HepG2 (cell line): ENCODE measurements around the gene MFSD8. TPM values are rescaled to one million over a fixed set of nuclear protein-coding genes. Genes with fewer than 3 reads are reported as not detected.

ENCODE experiments used
- CEBPG ChIP-seq: IDR thresholded peaks from 2 replicates; pipeline ENCODE4 v1.6.1; 2016
- EZH2 ChIP-seq: conservative IDR thresholded peaks from 2 replicates; pipeline ENCODE4 v1.6.1; 2012; ENCODE audit warnings: mild to moderate bottlenecking, low read depth, low read length, moderate library complexity
- HOXD1 ChIP-seq: sonication (generic); formaldehyde crosslinking; IDR thresholded peaks from 2 replicates; pipeline ENCODE4 v1.5.0; 2020; ENCODE audit warnings: missing genetic modification reagents
- KDM5B ChIP-seq: sonication (generic); formaldehyde crosslinking; IDR thresholded peaks from 2 replicates; pipeline ENCODE4 v1.4.0; 2020; ENCODE audit warnings: missing genetic modification reagents, mild to moderate bottlenecking, borderline replicate concordance
- KLF11 ChIP-seq: IDR thresholded peaks from 2 replicates; pipeline ENCODE4 v1.6.1; 2016; ENCODE audit warnings: missing compliant biosample characterization
- NR2F1 ChIP-seq, 2 experiments: fragments of 450-650 bp in 1 of 2; formaldehyde crosslinking in 1 of 2; IDR thresholded peaks; 2 replicates each; pipeline versions ENCODE4 v1.5.0 to v1.6.1; 2016 to 2020; ENCODE audit warnings: mild to moderate bottlenecking in 1 of 2, missing compliant biosample characterization in 1 of 2, missing genetic modification reagents in 1 of 2, moderate library complexity in 1 of 2
- PHF8 ChIP-seq: sonication (generic); formaldehyde crosslinking; IDR thresholded peaks from 2 replicates; pipeline ENCODE4 v1.5.0; 2020; ENCODE audit warnings: missing genetic modification reagents
- RARA ChIP-seq: IDR thresholded peaks from 2 replicates; pipeline ENCODE4 v1.6.1; 2016; ENCODE audit warnings: missing genetic modification reagents, missing compliant biosample characterization
- REXO4 ChIP-seq: sonication (generic); formaldehyde crosslinking; IDR thresholded peaks from 2 replicates; pipeline ENCODE4 v1.8.0; 2022; ENCODE audit warnings: missing genetic modification reagents, mild to moderate bottlenecking, borderline replicate concordance
- SIX4 ChIP-seq: sonication (generic); formaldehyde crosslinking; IDR thresholded peaks from 2 replicates; pipeline ENCODE4 v1.4.0; 2020; ENCODE audit warnings: missing genetic modification reagents
- SPEN ChIP-seq: sonication (generic); formaldehyde crosslinking; IDR thresholded peaks from 2 replicates; pipeline ENCODE4 v1.5.1; 2020; ENCODE audit warnings: low read depth, mild to moderate bottlenecking, missing genetic modification reagents
- SSRP1 ChIP-seq: IDR thresholded peaks from 2 replicates; pipeline ENCODE4 v1.6.1; 2016; ENCODE audit warnings: control low read depth
- TEAD2 ChIP-seq: sonication (generic); formaldehyde crosslinking; IDR thresholded peaks from 2 replicates; pipeline ENCODE4 v1.9.0; 2021; ENCODE audit warnings: missing genetic modification reagents
- TFDP1 ChIP-seq: IDR thresholded peaks from 2 replicates; pipeline ENCODE4 v1.6.1; 2016; ENCODE audit warnings: missing compliant biosample characterization, missing genetic modification reagents, borderline replicate concordance
- ZBTB26 ChIP-seq: IDR thresholded peaks from 2 replicates; pipeline ENCODE4 v1.6.1; 2016; ENCODE audit warnings: missing compliant biosample characterization, missing genetic modification reagents, borderline replicate concordance
- ZNF142 ChIP-seq: sonication (generic); formaldehyde crosslinking; IDR thresholded peaks from 2 replicates; pipeline ENCODE4 v1.4.0; 2020; ENCODE audit warnings: missing genetic modification reagents
- ZNF253 ChIP-seq: sonication (generic); formaldehyde crosslinking; IDR thresholded peaks from 2 replicates; pipeline ENCODE4 v1.8.0; 2022; ENCODE audit warnings: mild to moderate bottlenecking, missing genetic modification reagents, borderline replicate concordance
- ZNF567 ChIP-seq: sonication (generic); formaldehyde crosslinking; IDR thresholded peaks from 2 replicates; pipeline ENCODE4 v1.8.1; 2023; ENCODE audit warnings: mild to moderate bottlenecking, missing genetic modification reagents, borderline replicate concordance
- ZNF569 ChIP-seq: sonication (generic); formaldehyde crosslinking; IDR thresholded peaks from 2 replicates; pipeline ENCODE4 v1.5.0; 2020; ENCODE audit warnings: mild to moderate bottlenecking, missing genetic modification reagents, moderate library complexity, borderline replicate concordance
- ZNF589 ChIP-seq: sonication (generic); formaldehyde crosslinking; conservative IDR thresholded peaks from 2 replicates; pipeline ENCODE4 v1.8.0; 2022; ENCODE audit warnings: mild to moderate bottlenecking, moderate library complexity, missing genetic modification reagents
- polyA plus RNA-seq, 8 experiments: library from polyadenylated mRNA; depleted of rRNA in 3 of 8; stranded (reverse) in 7 of 8; unstranded in 1 of 8; fragments of >200 nt; fragmentation: Illumina TruSeq in 4 of 8; extraction: Trizol in 4 of 8; gene quantifications; 2 replicates each; pipeline versions ENCODE4 v1.2.1 to v1.2.3, GENCODE V29; 2011 to 2016; ENCODE audit warnings: low read depth in 4 of 8, missing spikeins in 1 of 8, mixed read lengths in 1 of 8; ENCODE audit not compliant: insufficient read depth in 1 of 8
- total RNA-seq, 5 experiments: library from RNA; depleted of rRNA; stranded (reverse); fragments of >200 nt; fragmentation: Illumina TruSeq; extraction: Trizol; gene quantifications; 2 replicates each; pipeline ENCODE4 v1.2.3, GENCODE V29; 2016; ENCODE audit warnings: low read depth in 1 of 5

MFSD8 gene
- total and polyA plus RNA-seq, 2 of the 13 experiments (the other 11 are each of a cell fraction or from before 2014, with no cell fraction given): 24.8 to 25.5 TPM

GRCh38 chr4:127880763-127881562, 84.0 kb downstream of the MFSD8 start, which contains the start of gene PLK4 (continued):
- no peak for TF ChIP-seq ZNF142 (CRISPR knock-in tag)
- TF ChIP-seq PHF8: peak; percentile 99
- TF ChIP-seq SPEN (CRISPR knock-in tag): peak; percentile 61; the same call in 1 of the 2 replicates
- TF ChIP-seq ZNF253: peak; percentile 68; the same call in 1 of the 2 replicates
- TF ChIP-seq KLF11: no peak
- peak; percentile 67 for TF ChIP-seq CEBPG (CRISPR knock-in tag)
- no peak for TF ChIP-seq SIX4 (CRISPR knock-in tag)
- no peak for TF ChIP-seq SSRP1
- TF ChIP-seq NR2F1 (CRISPR knock-in tag; IDR thresholded peaks at IDR 0.05): no peak
- TF ChIP-seq ZNF589 (CRISPR knock-in tag): no peak
- no peak; the same call in 1 of the 2 replicates for TF ChIP-seq HOXD1 (CRISPR knock-in tag)
- no peak for TF ChIP-seq REXO4 (CRISPR knock-in tag)
- no peak for TF ChIP-seq EZH2
- TF ChIP-seq TFDP1 (CRISPR knock-in tag): peak; percentile 96
- no peak for TF ChIP-seq RARA (CRISPR knock-in tag)
- TF ChIP-seq ZNF569 (CRISPR knock-in tag): no peak; the same call in 1 of the 2 replicates
- TF ChIP-seq ZNF567 (CRISPR knock-in tag): no peak
- TF ChIP-seq ZBTB26 (CRISPR knock-in tag): peak; percentile 60; the same call in 1 of the 2 replicates
- TF ChIP-seq TEAD2: no peak
- TF ChIP-seq KDM5B: peak; percentile 92
